Ramos (cell line): ENCODE results near the gene CAVIN1.
"Not testable (repeated sequence)": the region's sequence is repeated elsewhere in the genome, so short reads cannot be mapped to it uniquely, and the experiment has no call there.

Source experiments
- in situ Hi-C: fragments of 300-500 bp; cut with MboI; formaldehyde crosslinking; loops from one replicate; pipeline ENCODE4 v1.14.3; 2022; ENCODE audit warnings: low sequenced_read_pairs; ENCODE audit not compliant: unreplicated experiment

CAVIN1 gene

GRCh38 chr17:42422958-42423712 is at the start of gene CAVIN1:
Gene CAVIN1 (minus strand): TSS chr17:42423256. CDS start chr17:42423097, 159 bp downstream.
- in situ Hi-C loops = no loop called here

- in situ Hi-C loops = no loop called here
Measured at GRCh38 chr17:42467889-42468288, 44.8 kb upstream of the CAVIN1 start.

- in situ Hi-C loops = no loop called here
Measured at GRCh38 chr17:42463976-42464400, 40.9 kb upstream of the CAVIN1 start.

GRCh38 chr17:42460371-42460770 is 37.3 kb upstream of the CAVIN1 start:
- in situ Hi-C loops = no loop called here

- in situ Hi-C loops = no loop called here
Measured at GRCh38 chr17:42459801-42460281, 36.8 kb upstream of the CAVIN1 start.

- in situ Hi-C loops = no loop called here
Measured at GRCh38 chr17:42459256-42459800, 36.3 kb upstream of the CAVIN1 start.

GRCh38 chr17:42458497-42459255 is 35.6 kb upstream of the CAVIN1 start, which contains the start of gene ATP6V0A1:
Gene ATP6V0A1 (plus strand): TSS chr17:42458878. CDS start chr17:42460895, 2,017 bp downstream.
- in situ Hi-C loops = no loop called here

- in situ Hi-C loops = no loop called here
Measured at GRCh38 chr17:42457107-42457792, 34.2 kb upstream of the CAVIN1 start.

GRCh38 chr17:42456223-42457106 is 33.4 kb upstream of the CAVIN1 start:
- in situ Hi-C loops = no loop called here

GRCh38 chr17:42454987-42455386 is 31.9 kb upstream of the CAVIN1 start:
- in situ Hi-C loops = not testable (repeated sequence)

- in situ Hi-C loops = no loop called here
Measured at GRCh38 chr17:42453439-42453838, 30.4 kb upstream of the CAVIN1 start.

GRCh38 chr17:42451270-42451669 is 28.2 kb upstream of the CAVIN1 start:
- in situ Hi-C loops = not testable (repeated sequence)

GRCh38 chr17:42449838-42450237 is 26.8 kb upstream of the CAVIN1 start:
- in situ Hi-C loops = not testable (repeated sequence)

GRCh38 chr17:42449176-42449575 is 26.1 kb upstream of the CAVIN1 start:
- in situ Hi-C loops = not testable (repeated sequence)

- in situ Hi-C loops = no loop called here
Measured at GRCh38 chr17:42442196-42442565, 19.1 kb upstream of the CAVIN1 start.

GRCh38 chr17:42441371-42442195 is 18.5 kb upstream of the CAVIN1 start:
- in situ Hi-C loops = no loop called here

GRCh38 chr17:42438600-42439567 is 15.8 kb upstream of the CAVIN1 start:
- in situ Hi-C loops = no loop called here
